ENCODE data around the gene AQP4.

Gene AQP4

DNA sequence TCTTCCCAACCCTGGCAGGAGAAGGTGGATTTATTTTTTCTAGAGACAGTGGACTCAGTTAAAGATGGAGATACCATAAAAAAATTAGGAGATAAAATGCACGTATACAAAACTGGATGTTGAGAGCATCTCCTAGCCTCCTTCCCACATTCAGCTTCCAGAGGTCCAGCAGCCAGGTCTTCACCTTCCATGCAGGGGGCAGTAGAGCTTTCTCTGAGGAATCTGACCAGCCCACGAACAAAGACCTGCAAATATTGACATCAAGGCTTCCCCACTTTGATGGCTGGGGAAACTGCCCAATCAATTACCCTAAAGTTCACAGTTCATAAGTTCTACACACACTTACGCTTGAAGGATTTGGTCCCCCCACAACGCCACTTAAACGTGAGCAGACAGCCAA is 24.5 kb downstream of the AQP4 start:
- CTCF ChIA-PET = interaction anchor here (0.8 to 1.3 kb wide), 2 partner anchors 14 to 22 kb away, joined by 3 to 4 read pairs; no protein-coding TSS in a partner anchor
- TF ChIP-seq L3MBTL2 (conservative IDR thresholded peaks at IDR 0.05) (no peak), SUZ12 (IDR thresholded peaks at IDR 0.05) (no peak), CTBP1 (IDR thresholded peaks at IDR 0.05; ENCODE audit: borderline replicate concordance) (no peak)
- TF ChIP-seq, protein P1, sequence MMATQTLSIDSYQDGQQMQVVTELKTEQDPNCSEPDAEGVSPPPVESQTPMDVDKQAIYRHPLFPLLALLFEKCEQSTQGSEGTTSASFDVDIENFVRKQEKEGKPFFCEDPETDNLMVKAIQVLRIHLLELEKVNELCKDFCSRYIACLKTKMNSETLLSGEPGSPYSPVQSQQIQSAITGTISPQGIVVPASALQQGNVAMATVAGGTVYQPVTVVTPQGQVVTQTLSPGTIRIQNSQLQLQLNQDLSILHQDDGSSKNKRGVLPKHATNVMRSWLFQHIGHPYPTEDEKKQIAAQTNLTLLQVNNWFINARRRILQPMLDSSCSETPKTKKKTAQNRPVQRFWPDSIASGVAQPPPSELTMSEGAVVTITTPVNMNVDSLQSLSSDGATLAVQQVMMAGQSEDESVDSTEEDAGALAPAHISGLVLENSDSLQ (IDR thresholded peaks at IDR 0.05) = no peak
- POLR2A ChIA-PET = no interaction called here
- no peak for DNase-seq (ENCODE audit: extremely low spot score)

DNA sequence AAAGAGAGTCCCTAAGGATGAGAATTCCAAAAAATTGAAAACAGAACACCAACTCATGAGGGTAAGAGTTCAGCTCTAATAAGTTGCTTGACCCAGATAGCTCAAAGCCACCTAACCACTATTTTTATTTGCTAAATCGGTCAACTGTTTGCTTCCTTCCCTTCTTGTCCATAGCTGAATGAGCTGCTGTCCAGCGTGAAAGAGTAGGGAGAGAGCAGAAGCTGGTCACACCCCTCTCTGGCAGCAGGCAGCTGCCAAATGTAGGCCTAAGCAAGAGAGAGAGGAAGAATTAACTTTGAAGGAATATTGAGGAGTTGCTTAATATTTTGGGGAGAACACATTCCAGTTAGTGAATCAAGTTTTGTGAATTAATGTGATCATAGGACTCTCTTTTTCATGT is 25.9 kb downstream of the AQP4 start:
- no peak for TF ChIP-seq HDGF (IDR thresholded peaks at IDR 0.05; ENCODE audit: borderline replicate concordance)
- no peak for TF ChIP-seq SUZ12 (IDR thresholded peaks at IDR 0.05)
- no peak for TF ChIP-seq ZNF384 (IDR thresholded peaks at IDR 0.05)
- TF ChIP-seq FOXM1 (IDR thresholded peaks at IDR 0.05; ENCODE audit: borderline replicate concordance) = no peak
- no peak for TF ChIP-seq CTBP1 (IDR thresholded peaks at IDR 0.05; ENCODE audit: borderline replicate concordance)
- no peak for TF ChIP-seq ARNT (IDR thresholded peaks at IDR 0.05)
- no peak for TF ChIP-seq BHLHE40 (IDR thresholded peaks at IDR 0.05; ENCODE audit: borderline replicate concordance)
- TF ChIP-seq ELF4 (IDR thresholded peaks at IDR 0.05) = no peak
- no peak for TF ChIP-seq L3MBTL2 (conservative IDR thresholded peaks at IDR 0.05)
- TF ChIP-seq, protein P1 (IDR thresholded peaks at IDR 0.05) = no peak
- TF ChIP-seq FOXK2 (IDR thresholded peaks at IDR 0.05) = no peak
- no peak for TF ChIP-seq SP1 (IDR thresholded peaks at IDR 0.05)
- no peak for TF ChIP-seq NFRKB (IDR thresholded peaks at IDR 0.05)
- no peak for TF ChIP-seq TARDBP (IDR thresholded peaks at IDR 0.05)
- no peak for TF ChIP-seq FOXA1 (IDR thresholded peaks at IDR 0.05)
- no peak for TF ChIP-seq LEF1 (IDR thresholded peaks at IDR 0.05; ENCODE audit: borderline replicate concordance)
- ChIA-PET CTCF (no interaction called here), POLR2A (no interaction called here)
- DNase-seq (ENCODE audit: extremely low spot score) = no peak

GRCh38 chr18:26832302-26832701 is 33.2 kb downstream of the AQP4 start:
- no peak for TF ChIP-seq L3MBTL2 (conservative IDR thresholded peaks at IDR 0.05)
- no peak for TF ChIP-seq TARDBP (IDR thresholded peaks at IDR 0.05)
- TF ChIP-seq, protein P1 (IDR thresholded peaks at IDR 0.05) = no peak
- TF ChIP-seq ZNF384 (IDR thresholded peaks at IDR 0.05) = no peak
- TF ChIP-seq FOXA1 (IDR thresholded peaks at IDR 0.05) = no peak
- no peak for TF ChIP-seq HDGF (IDR thresholded peaks at IDR 0.05; ENCODE audit: borderline replicate concordance)
- no peak for TF ChIP-seq ELF4 (IDR thresholded peaks at IDR 0.05)
- TF ChIP-seq BHLHE40 (IDR thresholded peaks at IDR 0.05; ENCODE audit: borderline replicate concordance) = no peak
- no peak for TF ChIP-seq NFRKB (IDR thresholded peaks at IDR 0.05)
- no peak for TF ChIP-seq ARNT (IDR thresholded peaks at IDR 0.05)
- TF ChIP-seq SUZ12 (IDR thresholded peaks at IDR 0.05) = no peak
- no peak for TF ChIP-seq FOXM1 (IDR thresholded peaks at IDR 0.05; ENCODE audit: borderline replicate concordance)
- TF ChIP-seq LEF1 (IDR thresholded peaks at IDR 0.05; ENCODE audit: borderline replicate concordance) = no peak
- no peak for TF ChIP-seq SP1 (IDR thresholded peaks at IDR 0.05)
- TF ChIP-seq CTBP1 (IDR thresholded peaks at IDR 0.05; ENCODE audit: borderline replicate concordance) = no peak
- POLR2A ChIA-PET = no interaction called here
- DNase-seq (ENCODE audit: extremely low spot score) = no peak
- CTCF ChIA-PET = no interaction called here

DNA sequence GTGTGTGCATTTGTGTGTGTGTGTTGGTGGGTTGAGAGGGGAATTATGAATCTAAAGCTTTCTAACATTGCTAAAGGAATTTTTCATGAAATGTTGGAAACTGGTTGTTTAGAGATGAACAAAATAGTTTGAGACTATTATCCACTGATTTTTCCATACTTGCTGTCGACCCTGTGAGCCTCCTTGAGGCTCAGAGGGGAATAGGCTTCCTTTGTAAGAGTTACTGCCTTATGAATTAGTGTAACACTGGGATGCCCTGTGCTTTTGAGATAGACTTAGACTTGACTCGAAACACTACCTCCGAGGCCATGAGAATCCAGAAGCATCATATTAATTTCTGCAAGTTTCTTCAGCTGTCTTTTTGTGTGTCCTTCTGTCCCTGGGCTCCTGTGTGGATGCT is 37.9 kb downstream of the AQP4 start:
- DNase-seq (ENCODE audit: extremely low spot score) = no peak
- POLR2A ChIA-PET = no interaction called here
- TF ChIP-seq L3MBTL2 (conservative IDR thresholded peaks at IDR 0.05) (no peak), HDGF (IDR thresholded peaks at IDR 0.05; ENCODE audit: borderline replicate concordance) (no peak), FOXA1 (IDR thresholded peaks at IDR 0.05) (no peak)
- CTCF ChIA-PET = interaction anchor here (0.5 to 0.7 kb wide), 2 partner anchors 14 to 38 kb away, joined by 3 to 4 read pairs; partner anchors contain the start of gene AQP4

DNA sequence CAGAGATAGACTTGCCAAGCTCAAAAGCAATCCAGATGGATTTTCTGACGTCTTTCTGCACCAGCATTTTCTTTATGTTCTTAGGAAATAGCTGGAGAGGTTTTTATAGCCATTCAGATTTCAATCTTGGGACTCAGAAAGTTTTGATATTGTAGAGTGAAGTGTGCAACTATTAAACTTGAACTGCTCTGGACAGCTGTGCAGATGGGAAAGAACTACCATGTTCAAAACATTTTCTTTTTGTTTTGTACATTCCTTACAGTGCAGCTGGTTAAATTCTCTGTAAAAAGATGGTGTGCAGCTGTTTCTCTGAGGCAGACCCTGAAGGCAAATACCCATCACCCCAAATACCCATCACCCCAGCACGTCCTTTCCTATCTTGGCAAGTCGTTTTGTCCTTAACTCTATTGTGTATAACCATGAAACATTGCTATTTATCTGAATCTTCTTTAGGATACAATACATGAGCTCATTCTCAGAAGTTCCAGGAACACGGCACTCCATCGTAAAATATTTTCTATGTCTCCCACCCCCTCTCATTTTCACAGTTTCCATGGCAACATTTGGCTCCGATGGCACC is 38.8 kb downstream of the AQP4 start:
- ChIA-PET CTCF (interaction anchor here (0.6 to 1.0 kb wide), 4 partner anchors 14 to 247 kb away, joined by 3 to 4 read pairs (median 3); no protein-coding TSS in a partner anchor), POLR2A (no interaction called here)
- TF ChIP-seq SP1 (IDR thresholded peaks at IDR 0.05) (no peak), FOXK2 (IDR thresholded peaks at IDR 0.05) (no peak), ZNF384 (IDR thresholded peaks at IDR 0.05) (no peak), NFRKB (IDR thresholded peaks at IDR 0.05) (no peak), FOXA1 (IDR thresholded peaks at IDR 0.05) (no peak), ARNT (IDR thresholded peaks at IDR 0.05) (no peak), L3MBTL2 (conservative IDR thresholded peaks at IDR 0.05) (no peak), TARDBP (IDR thresholded peaks at IDR 0.05) (no peak), CTBP1 (IDR thresholded peaks at IDR 0.05; ENCODE audit: borderline replicate concordance) (no peak), HDGF (IDR thresholded peaks at IDR 0.05; ENCODE audit: borderline replicate concordance) (no peak), SUZ12 (IDR thresholded peaks at IDR 0.05) (no peak), FOXM1 (IDR thresholded peaks at IDR 0.05; ENCODE audit: borderline replicate concordance) (no peak), BHLHE40 (IDR thresholded peaks at IDR 0.05; ENCODE audit: borderline replicate concordance) (no peak), ELF4 (IDR thresholded peaks at IDR 0.05) (no peak), LEF1 (IDR thresholded peaks at IDR 0.05; ENCODE audit: borderline replicate concordance) (no peak)
- TF ChIP-seq, protein P1 (IDR thresholded peaks at IDR 0.05) = no peak
- DNase-seq (ENCODE audit: extremely low spot score) = no peak

GRCh38 chr18:26821181-26821580 is 44.3 kb downstream of the AQP4 start:
- ChIA-PET CTCF (no interaction called here), POLR2A (no interaction called here)
- no peak for TF ChIP-seq SP1 (IDR thresholded peaks at IDR 0.05)
- no peak for TF ChIP-seq ELF4 (IDR thresholded peaks at IDR 0.05)
- TF ChIP-seq SUZ12 (IDR thresholded peaks at IDR 0.05) = no peak
- TF ChIP-seq, protein P1 (IDR thresholded peaks at IDR 0.05) = no peak
- no peak for TF ChIP-seq LEF1 (IDR thresholded peaks at IDR 0.05; ENCODE audit: borderline replicate concordance)
- DNase-seq (ENCODE audit: extremely low spot score) = no peak

All from HEK293T (cell line).